MCF 10A (cell line): ENCODE measurements around the gene HAUS7. TPM values are rescaled to one million over a fixed set of nuclear protein-coding genes. Genes with fewer than 3 reads are reported as not detected.

Experiments used
- BruUV-seq: library from RNA; stranded (reverse); fragments of 400-500 nt; replicated peaks from 2 replicates; lab custom pipeline; 2021; lab: Mats Ljungman, UMichigan
- CTCF ChIA-PET: fragments of 300-600 bp; sonication (Branson Sonifier 250); formaldehyde crosslinking; extraction: SDS; loops from one replicate; lab custom pipeline; 2021; ENCODE audit warnings: antibody characterized with exemption, inconsistent platforms; lab: Yijun Ruan, JAX
- POLR2A ChIA-PET: fragments of 300-600, 350-650 bp; sonication (Branson Sonifier 250); formaldehyde crosslinking; extraction: SDS; loops from one replicate; lab custom pipeline; 2020; ENCODE audit warnings: antibody characterized with exemption, inconsistent platforms; lab: Yijun Ruan, JAX
- DNase-seq: peaks from one replicate; pipeline ENCODE4 v3.0.0-alpha.2; 2018; ENCODE audit not compliant: unreplicated experiment
- H3K27ac Mint-ChIP-seq: one replicate; pipeline ENCODE4 v1.8.0; 2022; ENCODE audit warnings: mild to moderate bottlenecking, low read depth, mixed read lengths; ENCODE audit not compliant: unreplicated experiment
- H3K27me3 Mint-ChIP-seq: one replicate; pipeline ENCODE4 v1.8.0; 2022; ENCODE audit warnings: mixed read lengths; ENCODE audit not compliant: insufficient read depth, unreplicated experiment
- H3K36me3 Mint-ChIP-seq: one replicate; pipeline ENCODE4 v1.8.0; 2022; ENCODE audit warnings: mild to moderate bottlenecking, moderate library complexity, mixed read lengths; ENCODE audit not compliant: insufficient read depth, unreplicated experiment
- H3K4me1 Mint-ChIP-seq: one replicate; pipeline ENCODE4 v1.8.0; 2022; ENCODE audit warnings: mixed read lengths; ENCODE audit not compliant: insufficient read depth, unreplicated experiment
- H3K4me3 Mint-ChIP-seq: one replicate; pipeline ENCODE4 v1.8.0; 2022; ENCODE audit warnings: mild to moderate bottlenecking, moderate library complexity, mixed read lengths; ENCODE audit not compliant: unreplicated experiment
- H3K9me3 Mint-ChIP-seq: one replicate; pipeline ENCODE4 v1.8.0; 2022; ENCODE audit warnings: mixed read lengths; ENCODE audit not compliant: unreplicated experiment
- intact Hi-C: fragments of 100-400 bp; cut with micrococcal nuclease; formaldehyde crosslinking; loops from 2 replicates; pipeline ENCODE4 v1.14.1; 2022
- total RNA-seq: library from RNA; stranded (reverse); gene quantifications from 2 replicates; pipeline ENCODE4 v1.2.3, GENCODE V29; 2022
- TF ChIP-seq, protein P1 (sequence below): fragments of 200-600 bp; IDR thresholded peaks from one replicate; pipeline ENCODE4 v1.8.0; 2022; ENCODE audit warnings: antibody characterized with exemption, mild to moderate bottlenecking; ENCODE audit not compliant: unreplicated experiment

The HAUS7 gene
- total RNA-seq, 1 experiment from 2014 or later: 19.4 TPM

DNA sequence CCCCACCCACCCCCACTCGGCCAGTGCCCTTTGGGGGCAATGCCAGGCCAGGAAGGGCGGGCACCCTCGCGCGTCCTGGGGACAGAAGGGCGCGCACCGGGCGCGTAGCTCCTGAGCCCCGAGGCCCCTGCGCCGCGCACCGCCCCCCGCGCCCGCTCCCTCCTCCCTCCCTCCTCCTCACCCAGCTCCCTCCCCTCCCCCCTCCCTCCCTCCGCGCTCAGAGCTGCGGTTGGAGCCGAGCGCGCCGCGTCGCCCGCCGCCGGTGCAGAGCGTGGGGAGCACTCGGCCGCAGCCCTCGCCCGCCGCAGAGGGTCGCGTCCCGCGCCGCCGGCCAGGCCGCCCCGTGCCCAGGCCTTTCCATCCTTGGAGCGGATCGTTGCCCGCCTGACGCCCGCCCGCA, 47.0 kb upstream of the HAUS7 start, which contains the start of gene ATP2B3:
ATP2B3 (plus strand) TSS at position 220 of the 400 bp plus-strand sequence. CDS start 18,606 bp downstream, outside the sequence.
- POLR2A ChIA-PET: no interaction called here
- intact Hi-C loops: no loop called here
- Mint-ChIP-seq H3K9me3 (peaks cover 9% of the 10 kb centered on the region), H3K4me3 (no peak within 1 kb of the TSS), H3K4me1 (no peaks in the 10 kb centered on the region), H3K36me3 (peaks cover 5% of the 10 kb centered on the region), H3K27ac (no peak within 1 kb of the TSS), H3K27me3 (peaks cover 13% of the 10 kb centered on the region)
- BruUV-seq: no TSS peak
- TF ChIP-seq, protein P1, sequence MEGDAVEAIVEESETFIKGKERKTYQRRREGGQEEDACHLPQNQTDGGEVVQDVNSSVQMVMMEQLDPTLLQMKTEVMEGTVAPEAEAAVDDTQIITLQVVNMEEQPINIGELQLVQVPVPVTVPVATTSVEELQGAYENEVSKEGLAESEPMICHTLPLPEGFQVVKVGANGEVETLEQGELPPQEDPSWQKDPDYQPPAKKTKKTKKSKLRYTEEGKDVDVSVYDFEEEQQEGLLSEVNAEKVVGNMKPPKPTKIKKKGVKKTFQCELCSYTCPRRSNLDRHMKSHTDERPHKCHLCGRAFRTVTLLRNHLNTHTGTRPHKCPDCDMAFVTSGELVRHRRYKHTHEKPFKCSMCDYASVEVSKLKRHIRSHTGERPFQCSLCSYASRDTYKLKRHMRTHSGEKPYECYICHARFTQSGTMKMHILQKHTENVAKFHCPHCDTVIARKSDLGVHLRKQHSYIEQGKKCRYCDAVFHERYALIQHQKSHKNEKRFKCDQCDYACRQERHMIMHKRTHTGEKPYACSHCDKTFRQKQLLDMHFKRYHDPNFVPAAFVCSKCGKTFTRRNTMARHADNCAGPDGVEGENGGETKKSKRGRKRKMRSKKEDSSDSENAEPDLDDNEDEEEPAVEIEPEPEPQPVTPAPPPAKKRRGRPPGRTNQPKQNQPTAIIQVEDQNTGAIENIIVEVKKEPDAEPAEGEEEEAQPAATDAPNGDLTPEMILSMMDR: no peak
- CTCF ChIA-PET: interaction anchor here (0.6 kb wide), 1 partner anchor 246 kb away, joined by 3 read pairs; no protein-coding TSS in a partner anchor
- DNase-seq: no peak

DNA sequence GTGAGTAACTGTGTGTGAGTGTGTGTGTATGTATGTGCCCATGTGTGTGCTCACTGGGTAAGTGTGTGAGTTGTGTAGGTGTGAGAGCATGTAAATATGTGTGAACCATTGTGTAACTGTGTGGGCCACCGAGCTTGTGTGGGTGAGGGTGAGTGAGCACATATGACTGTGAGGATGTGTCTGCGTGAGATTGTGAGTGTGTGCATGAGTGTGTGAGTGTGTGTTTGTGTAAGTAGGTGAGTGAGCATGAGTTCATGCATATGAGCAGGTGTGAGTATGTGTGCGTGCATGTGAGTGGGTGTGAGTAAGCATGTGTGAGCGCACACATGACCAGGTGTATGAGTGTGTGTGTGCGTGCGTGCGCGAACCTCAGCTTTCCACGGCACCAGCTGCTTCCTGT, 45.7 kb upstream of the HAUS7 start:
- intact Hi-C loops: no loop called here
- H3K4me1 Mint-ChIP-seq: no peaks in the 10 kb centered on the region
- H3K4me3 Mint-ChIP-seq: no peak overlapping the region
- no peak overlapping the region for H3K27ac Mint-ChIP-seq
- TF ChIP-seq, protein P1: no peak
- peaks cover 9% of the 10 kb centered on the region for H3K9me3 Mint-ChIP-seq
- no peak for DNase-seq
- BruUV-seq: no TSS peak
- peaks cover 5% of the 10 kb centered on the region for H3K36me3 Mint-ChIP-seq
- H3K27me3 Mint-ChIP-seq: peaks cover 13% of the 10 kb centered on the region
- ChIA-PET POLR2A (interaction anchor here (0.6 to 1.0 kb wide), 2 partner anchors 11 to 47 kb away, joined by 3 read pairs; no protein-coding TSS in a partner anchor), CTCF (interaction anchor here (1.7 kb wide), 1 partner anchor 9 kb away, joined by 6 read pairs; no protein-coding TSS in a partner anchor)

DNA sequence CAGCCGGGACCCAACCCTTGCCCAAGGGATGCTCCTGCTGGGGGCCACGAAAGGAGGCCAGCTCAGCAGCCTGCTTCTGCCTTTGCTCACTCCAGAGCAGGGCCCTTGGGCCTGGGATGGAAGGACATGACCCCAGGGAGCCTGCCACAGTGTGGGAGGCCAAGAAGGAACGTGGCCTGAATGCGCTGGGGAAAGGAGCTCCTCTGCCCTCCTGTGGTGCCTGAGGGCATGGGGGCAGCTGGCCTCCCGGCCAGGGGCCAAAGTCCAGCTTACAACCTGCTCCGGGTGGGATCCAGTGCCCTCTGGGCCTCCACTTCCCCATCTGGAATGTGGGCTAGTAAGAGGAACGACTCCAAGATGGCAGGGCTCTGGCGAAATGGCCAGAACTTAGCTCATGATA, 45.1 kb upstream of the HAUS7 start:
- TF ChIP-seq, protein P1: no peak
- Mint-ChIP-seq H3K36me3 (peaks cover 5% of the 10 kb centered on the region), H3K4me3 (no peak overlapping the region), H3K27ac (no peak overlapping the region), H3K9me3 (peaks cover 9% of the 10 kb centered on the region), H3K4me1 (no peaks in the 10 kb centered on the region), H3K27me3 (peaks cover 13% of the 10 kb centered on the region)
- DNase-seq: no peak
- ChIA-PET POLR2A (interaction anchor here (0.6 to 1.0 kb wide), 2 partner anchors 10 to 46 kb away, joined by 3 read pairs; no protein-coding TSS in a partner anchor), CTCF (interaction anchor here (0.7 to 1.7 kb wide), 2 partner anchors 8 to 135 kb away, joined by 3 to 6 read pairs; no protein-coding TSS in a partner anchor)
- intact Hi-C loops: no loop called here
- no TSS peak for BruUV-seq

DNA sequence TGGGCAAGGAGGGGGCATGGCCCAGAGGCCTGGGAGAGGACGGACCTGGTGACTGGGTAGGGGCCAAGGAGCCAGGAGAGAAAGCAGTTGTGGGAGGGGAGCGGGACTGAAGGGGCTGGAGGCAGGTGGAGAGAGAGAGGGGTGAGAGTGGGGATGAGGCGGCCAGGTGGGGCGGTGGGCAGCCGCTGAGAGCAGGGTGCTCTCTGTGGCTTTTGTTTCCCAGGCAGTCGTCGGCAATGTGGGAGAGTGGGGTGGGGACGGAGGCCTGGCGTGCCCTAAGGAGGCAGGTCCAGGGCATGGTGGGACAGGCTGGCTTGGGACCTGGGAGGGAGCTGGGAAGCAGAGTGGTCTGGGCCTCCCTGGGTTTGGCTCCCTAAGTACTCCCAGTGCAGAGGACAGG, 43.9 kb upstream of the HAUS7 start:
- no peaks in the 10 kb centered on the region for H3K4me1 Mint-ChIP-seq
- peaks cover 5% of the 10 kb centered on the region for H3K36me3 Mint-ChIP-seq
- ChIA-PET CTCF (no interaction called here), POLR2A (no interaction called here)
- intact Hi-C loops: no loop called here
- no TSS peak for BruUV-seq
- DNase-seq: no peak
- peaks cover 9% of the 10 kb centered on the region for H3K9me3 Mint-ChIP-seq
- TF ChIP-seq, protein P1: no peak
- no peak overlapping the region for H3K27ac Mint-ChIP-seq
- peaks cover 13% of the 10 kb centered on the region for H3K27me3 Mint-ChIP-seq
- H3K4me3 Mint-ChIP-seq: no peak overlapping the region
